ENCODE results near the gene TMF1.

GRCh38 chr3:69080233-69080920 lies 28.2 kb upstream of the TMF1 start, which contains the start of gene UBA3:
- TF ChIP-seq POLR2AphosphoS5 (IDR thresholded peaks at IDR 0.05) (peak; percentile 72), POLR2A (IDR thresholded peaks at IDR 0.05) (no peak), EP300 (IDR thresholded peaks at IDR 0.05) (no peak)
- TF ChIP-seq, protein P1, sequence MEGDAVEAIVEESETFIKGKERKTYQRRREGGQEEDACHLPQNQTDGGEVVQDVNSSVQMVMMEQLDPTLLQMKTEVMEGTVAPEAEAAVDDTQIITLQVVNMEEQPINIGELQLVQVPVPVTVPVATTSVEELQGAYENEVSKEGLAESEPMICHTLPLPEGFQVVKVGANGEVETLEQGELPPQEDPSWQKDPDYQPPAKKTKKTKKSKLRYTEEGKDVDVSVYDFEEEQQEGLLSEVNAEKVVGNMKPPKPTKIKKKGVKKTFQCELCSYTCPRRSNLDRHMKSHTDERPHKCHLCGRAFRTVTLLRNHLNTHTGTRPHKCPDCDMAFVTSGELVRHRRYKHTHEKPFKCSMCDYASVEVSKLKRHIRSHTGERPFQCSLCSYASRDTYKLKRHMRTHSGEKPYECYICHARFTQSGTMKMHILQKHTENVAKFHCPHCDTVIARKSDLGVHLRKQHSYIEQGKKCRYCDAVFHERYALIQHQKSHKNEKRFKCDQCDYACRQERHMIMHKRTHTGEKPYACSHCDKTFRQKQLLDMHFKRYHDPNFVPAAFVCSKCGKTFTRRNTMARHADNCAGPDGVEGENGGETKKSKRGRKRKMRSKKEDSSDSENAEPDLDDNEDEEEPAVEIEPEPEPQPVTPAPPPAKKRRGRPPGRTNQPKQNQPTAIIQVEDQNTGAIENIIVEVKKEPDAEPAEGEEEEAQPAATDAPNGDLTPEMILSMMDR (IDR thresholded peaks at IDR 0.05): no peak
